PC-9 (cell line): ENCODE measurements around the gene AIFM1. TPM values are rescaled to one million over a fixed set of nuclear protein-coding genes. Genes with fewer than 3 reads are reported as not detected.

Experiments used
- BruUV-seq: library from RNA; stranded (reverse); fragments of 400-500 nt; replicated peaks from 2 replicates; lab custom pipeline; 2021; lab: Mats Ljungman, UMichigan
- CTCF ChIA-PET: fragments of 300-600 bp; sonication (Branson Sonifier 250); formaldehyde crosslinking; loops from one replicate; lab custom pipeline; 2022; ENCODE audit warnings: antibody characterized with exemption; lab: Charles Lee
- POLR2A ChIA-PET: fragments of 300-600 bp; sonication (Branson Sonifier 250); formaldehyde crosslinking; loops from one replicate; lab custom pipeline; 2022; ENCODE audit warnings: antibody characterized with exemption; ENCODE audit not compliant: unreplicated experiment; lab: Charles Lee
- DNase-seq, 2 experiments: peaks; one replicate each; pipeline versions ENCODE4 v3.0.0 to v3.0.0-alpha.2; 2015 to 2022; ENCODE audit warnings: mixed read lengths in 1 of 2
- H2AFZ ChIP-seq: fragments of 200-600 bp; sonication (generic); 2 replicates; pipeline ENCODE4 v1.8.1; 2017; ENCODE audit warnings: antibody characterized with exemption
- H3F3A ChIP-seq: fragments of 200-600 bp; sonication (generic); 2 replicates; pipeline ENCODE4 v1.8.1; 2017; ENCODE audit warnings: antibody characterized with exemption, mild to moderate bottlenecking, low read depth; ENCODE audit not compliant: insufficient read depth
- H3K27ac ChIP-seq: fragments of 200-600 bp; sonication (generic); 2 replicates; pipeline ENCODE4 v1.6.1; 2016; ENCODE audit warnings: mixed run types
- H3K27me3 ChIP-seq: fragments of 200-600 bp; sonication (generic); 2 replicates; pipeline ENCODE4 v1.6.1; 2016; ENCODE audit warnings: low read depth, mixed run types; ENCODE audit not compliant: insufficient read depth
- H3K36me3 ChIP-seq: fragments of 200-600 bp; sonication (generic); 2 replicates; pipeline ENCODE4 v1.6.1; 2016; ENCODE audit warnings: low read depth, mixed run types
- H3K4me1 ChIP-seq: fragments of 200-600 bp; sonication (generic); replicated peaks from 2 replicates; pipeline ENCODE4 v1.6.1; 2016; ENCODE audit warnings: mixed run types; ENCODE audit not compliant: insufficient read depth
- H3K4me2 ChIP-seq: fragments of 200-600 bp; sonication (generic); 2 replicates; pipeline ENCODE4 v1.6.1; 2017; ENCODE audit warnings: mixed run types
- H3K4me3 ChIP-seq: fragments of 200-600 bp; sonication (generic); 2 replicates; pipeline ENCODE4 v1.6.1; 2016; ENCODE audit warnings: mixed run types
- H3K79me2 ChIP-seq: fragments of 200-600 bp; sonication (generic); 2 replicates; pipeline ENCODE4 v1.6.1; 2017; ENCODE audit warnings: low read depth, mixed run types
- H3K9me2 ChIP-seq: fragments of 200-600 bp; sonication (generic); 2 replicates; pipeline ENCODE4 v1.8.1; 2017; ENCODE audit warnings: mild to moderate bottlenecking; ENCODE audit not compliant: insufficient read depth
- H3K9me3 ChIP-seq: fragments of 200-600 bp; sonication (generic); 2 replicates; pipeline ENCODE4 v1.8.1; 2016; ENCODE audit warnings: low read depth; ENCODE audit not compliant: insufficient read depth
- H4K20me1 ChIP-seq: fragments of 200-600 bp; sonication (generic); 2 replicates; pipeline ENCODE4 v1.8.1; 2017; ENCODE audit not compliant: insufficient read depth
- CTCF ChIP-seq: fragments of 200-600 bp; sonication (generic); conservative IDR thresholded peaks from 2 replicates; pipeline ENCODE4 v1.6.1; 2017; ENCODE audit warnings: mixed run types, antibody characterized with exemption, mild to moderate bottlenecking, moderate library complexity
- EZH2 ChIP-seq: fragments of 200-600 bp; sonication (generic); IDR thresholded peaks from 2 replicates; pipeline ENCODE4 v1.8.0; 2017; ENCODE audit warnings: antibody characterized with exemption, low read depth
- intact Hi-C: fragments of 100-400 bp; cut with micrococcal nuclease; formaldehyde crosslinking; loops from one replicate; pipeline ENCODE4 v1.10.0; 2022; ENCODE audit not compliant: unreplicated experiment
- total RNA-seq: library from RNA; stranded (reverse); gene quantifications from 2 replicates; pipeline ENCODE4 v1.2.3, GENCODE V29; 2021

AIFM1 gene
- total RNA-seq, 1 experiment from 2014 or later, result 83.3 TPM

GRCh38 chrX:130159776-130160175 is 5.9 kb downstream of the AIFM1 start:
- TF ChIP-seq CTCF (no peak), EZH2 (no peak)
- DNase-seq, result no peak
- POLR2A ChIA-PET, result no interaction called here

GRCh38 chrX:130158311-130158710 is 7.3 kb downstream of the AIFM1 start:
- Histone ChIP-seq H3K27me3 (no peaks in the 10 kb centered on the region), H3K4me1 (no peaks in the 10 kb centered on the region), H3K9me2 (no peaks in the 10 kb centered on the region), H3K4me3 (no peak overlapping the region), H3F3A (peaks cover 3% of the 10 kb centered on the region), H3K36me3 (peaks cover 21% of the 10 kb centered on the region; the same call in 1 of the 2 replicates), H3K79me2 (peaks cover 31% of the 10 kb centered on the region), H3K27ac (no peak overlapping the region), H4K20me1 (no peaks in the 10 kb centered on the region; the same call in none of the 2 replicates), H2AFZ (no peak overlapping the region), H3K4me2 (no peak overlapping the region), H3K9me3 (no peaks in the 10 kb centered on the region)
- ChIA-PET CTCF (interaction anchor here (0.7 kb wide), 1 partner anchor 22 kb away, joined by 5 read pairs; no protein-coding TSS in a partner anchor), POLR2A (no interaction called here)
- TF ChIP-seq EZH2, result no peak
- TF ChIP-seq CTCF, result no peak
- no peak for DNase-seq
- no TSS peak for BruUV-seq
- intact Hi-C loops, result no loop called here

More at GRCh38 chrX:130159776-130160175, 5.9 kb downstream of the AIFM1 start:
- Histone ChIP-seq H3K27me3 (no peaks in the 10 kb centered on the region), H3F3A (peaks cover 3% of the 10 kb centered on the region), H3K27ac (no peak overlapping the region), H3K4me1 (peaks cover 7% of the 10 kb centered on the region), H3K4me2 (no peak overlapping the region), H3K4me3 (no peak overlapping the region), H3K9me3 (no peaks in the 10 kb centered on the region), H2AFZ (no peak overlapping the region), H3K79me2 (peaks cover 46% of the 10 kb centered on the region), H3K36me3 (peaks cover 16% of the 10 kb centered on the region; the same call in 1 of the 2 replicates), H4K20me1 (no peaks in the 10 kb centered on the region; the same call in none of the 2 replicates), H3K9me2 (no peaks in the 10 kb centered on the region)
- CTCF ChIA-PET, result no interaction called here
- BruUV-seq, result no TSS peak
- intact Hi-C loops, result no loop called here

- no peak overlapping the region for H3K27ac ChIP-seq
- H3K4me1 ChIP-seq, result no peaks in the 10 kb centered on the region
- H4K20me1 ChIP-seq, result no peaks in the 10 kb centered on the region; the same call in 1 of the 2 replicates
- no peak overlapping the region for H3K4me2 ChIP-seq
- POLR2A ChIA-PET, result no interaction called here
- no TSS peak for BruUV-seq
- no peak for DNase-seq
- intact Hi-C loops, result no loop called here
- TF ChIP-seq CTCF (no peak), EZH2 (no peak)
- peaks cover 3% of the 10 kb centered on the region; the same call in 1 of the 2 replicates for H3F3A ChIP-seq
- no peaks in the 10 kb centered on the region for H3K9me2 ChIP-seq
- H3K79me2 ChIP-seq, result 0 out of 2 replicates have a peak, but pooled peaks cover 9% of the 10 kb centered on the region
- H3K9me3 ChIP-seq, result no peaks in the 10 kb centered on the region
- H3K36me3 ChIP-seq, result peaks cover 13% of the 10 kb centered on the region
- CTCF ChIA-PET, result no interaction called here
- H2AFZ ChIP-seq, result no peak overlapping the region
- H3K4me3 ChIP-seq, result no peak overlapping the region
- H3K27me3 ChIP-seq, result no peaks in the 10 kb centered on the region
Measured at GRCh38 chrX:130155564-130155963, 10.1 kb downstream of the AIFM1 start.
